Panc1 (cell line): Measurements from ENCODE around the gene TAF13. TPM values are rescaled to one million over a fixed set of nuclear protein-coding genes. Genes with fewer than 3 reads are reported as not detected.

Experiments
- ATAC-seq: fragments of 200-7000 bp; cut with Tn5 transposase; 2 replicates; pipeline ENCODE4 v1.9.1; 2020; ENCODE audit warnings: mild to moderate bottlenecking, moderate library complexity
- BruUV-seq: library from RNA; stranded (reverse); fragments of 400-500 nt; replicated peaks from 2 replicates; lab custom pipeline; 2021; lab: Mats Ljungman, UMichigan
- CTCF ChIA-PET: fragments of 300-600 bp; sonication (Branson Sonifier 250); formaldehyde crosslinking; loops from one replicate; lab custom pipeline; 2022; ENCODE audit warnings: antibody characterized with exemption; lab: Charles Lee
- POLR2A ChIA-PET: fragments of 300-600 bp; sonication (Branson Sonifier 250); formaldehyde crosslinking; loops from one replicate; lab custom pipeline; 2022; ENCODE audit warnings: antibody characterized with exemption; lab: Charles Lee
- DNase-seq: peaks from one replicate; pipeline ENCODE4 v3.0.0-alpha.2; 2010; ENCODE audit warnings: low read depth, low spot score
- H3K27ac ChIP-seq: 2 replicates; pipeline ENCODE4 v1.5.1; 2011; ENCODE audit warnings: mild to moderate bottlenecking, low read length, inconsistent platforms
- H3K27me3 ChIP-seq: fragments of 200-500 bp; sonication (Bioruptor generic); 2 replicates; pipeline ENCODE4 v1.6.0; 2014; ENCODE audit warnings: low read length, inconsistent platforms; ENCODE audit not compliant: control insufficient read depth, insufficient read depth
- H3K36me3 ChIP-seq: fragments of 200-500 bp; sonication (Bioruptor generic); 2 replicates; pipeline ENCODE4 v1.5.1; 2014; ENCODE audit warnings: inconsistent platforms, mild to moderate bottlenecking, low read length, moderate library complexity; ENCODE audit not compliant: control insufficient read depth, insufficient read depth
- H3K4me1 ChIP-seq: 2 replicates; pipeline ENCODE4 v1.5.1; 2011; ENCODE audit warnings: inconsistent platforms, mild to moderate bottlenecking, low read length, moderate library complexity; ENCODE audit not compliant: control insufficient read depth, insufficient read depth
- H3K4me3 ChIP-seq, 2 experiments: 2 replicates each; pipeline ENCODE4 v1.5.1; 2011 to 2012; ENCODE audit warnings: low read depth in 2 of 2, low read length in 2 of 2, mild to moderate bottlenecking in 2 of 2, inconsistent platforms in 1 of 2, moderate library complexity in 1 of 2
- H3K9me3 ChIP-seq: fragments of 200-500 bp; sonication (Bioruptor generic); 2 replicates; pipeline ENCODE4 v1.5.1; 2014; ENCODE audit warnings: low read depth, mild to moderate bottlenecking, inconsistent platforms, low read length, moderate library complexity; ENCODE audit not compliant: control insufficient read depth, insufficient read depth
- CTCF ChIP-seq: fragments of 450-650 bp; IDR thresholded peaks from 2 replicates; pipeline ENCODE4 v1.5.1; 2017; ENCODE audit warnings: mild to moderate bottlenecking
- POLR2AphosphoS5 ChIP-seq: IDR thresholded peaks from 2 replicates; pipeline ENCODE4 v1.6.1; 2012; ENCODE audit warnings: mild to moderate bottlenecking, low read depth, low read length, moderate library complexity
- REST ChIP-seq, 2 experiments: IDR thresholded peaks; 2 replicates each; pipeline ENCODE4 v1.6.1; 2011 to 2012; ENCODE audit warnings: low read depth in 2 of 2, control low read depth in 1 of 2, low read length in 1 of 2, mild to moderate bottlenecking in 1 of 2, moderate library complexity in 1 of 2; ENCODE audit not compliant: insufficient read depth in 1 of 2
- SIN3A ChIP-seq: IDR thresholded peaks from 2 replicates; pipeline ENCODE4 v1.6.1; 2012; ENCODE audit warnings: low read depth, mild to moderate bottlenecking, low read length, moderate library complexity, borderline replicate concordance; ENCODE audit not compliant: insufficient read depth
- TCF7L2 ChIP-seq: IDR thresholded peaks from 2 replicates; pipeline ENCODE4 v1.6.1; 2011; ENCODE audit warnings: mild to moderate bottlenecking, low read depth, low read length, inconsistent platforms
- in situ Hi-C: cut with HindIII; loops from 2 replicates; pipeline ENCODE4 v1.10.0; 2016; ENCODE audit warnings: low sequenced_read_pairs, low pct_unique_long_range_greater_than_20kb
- intact Hi-C: fragments of 100-400 bp; cut with micrococcal nuclease; formaldehyde crosslinking; loops from one replicate; pipeline ENCODE4 v1.10.0; 2022; ENCODE audit not compliant: unreplicated experiment
- total RNA-seq: library from RNA; stranded (reverse); gene quantifications from one replicate; pipeline ENCODE4 v1.2.1, GENCODE V29; 2021; ENCODE audit not compliant: unreplicated experiment

TAF13 gene
- total RNA-seq, 1 experiment from 2014 or later = 28.9 TPM

- Histone ChIP-seq H3K4me1 (no peaks in the 10 kb centered on the region), H3K4me3 (no peak overlapping the region), H3K27ac (no peak overlapping the region), H3K27me3 (no peaks in the 10 kb centered on the region), H3K9me3 (no peaks in the 10 kb centered on the region), H3K36me3 (no peaks in the 10 kb centered on the region)
- DNase-seq = no peak
- no peak for ATAC-seq
- in situ Hi-C loops (no loop called here), intact Hi-C loops (no loop called here)
- no TSS peak for BruUV-seq
- CTCF ChIA-PET = no interaction called here
- TF ChIP-seq SIN3A (no peak), TCF7L2 (no peak), POLR2AphosphoS5 (no peak), CTCF (no peak), REST (IDR thresholded peaks at IDR 0.05; ENCODE audit: insufficient read depth in 1 of 2, low read depth in 2 of 2, low read length in 1 of 2) (no peak)
- POLR2A ChIA-PET = no interaction called here
Measured at GRCh38 chr1:109115685-109116084, 39.9 kb upstream of the TAF13 start.

- ATAC-seq = no peak
- H3K27ac ChIP-seq = no peak overlapping the region
- DNase-seq = no peak
- in situ Hi-C loops (no loop called here), intact Hi-C loops (no loop called here)
- BruUV-seq = no TSS peak
- H3K4me3 ChIP-seq = no peak overlapping the region; a peak in 1 of 4 replicates
- H3K27me3 ChIP-seq = no peaks in the 10 kb centered on the region
- H3K4me1 ChIP-seq = no peaks in the 10 kb centered on the region
- ChIA-PET POLR2A (no interaction called here), CTCF (interaction anchor here (0.6 kb wide), 1 partner anchor 37 kb away, joined by 5 read pairs; no protein-coding TSS in a partner anchor)
- no peak for TF ChIP-seq POLR2AphosphoS5
- no peak for TF ChIP-seq SIN3A
- TF ChIP-seq TCF7L2 = no peak
- TF ChIP-seq REST (IDR thresholded peaks at IDR 0.05; ENCODE audit: insufficient read depth in 1 of 2, low read depth in 2 of 2, low read length in 1 of 2) = no peak
- no peak for TF ChIP-seq CTCF
- H3K9me3 ChIP-seq = no peaks in the 10 kb centered on the region
- H3K36me3 ChIP-seq = no peaks in the 10 kb centered on the region
Measured at GRCh38 chr1:109114342-109114674, 38.5 kb upstream of the TAF13 start.
